ENCODE measurements around the gene TRA2A. TPM values are rescaled to one million over a fixed set of nuclear protein-coding genes. Genes with fewer than 3 reads are reported as not detected.

Gene TRA2A
- total RNA-seq, 1 experiment from 2014 or later, result 112 TPM

- Histone ChIP-seq H3K9me3 (ENCODE audit: insufficient read depth, low read depth) (no peaks in the 10 kb centered on the region), H3K9me2 (ENCODE audit: insufficient read depth) (no peaks in the 10 kb centered on the region), H3K4me1 (replicated peaks; ENCODE audit: insufficient read depth) (peaks cover 53% of the 10 kb centered on the region), H3K4me2 (peak overlapping the region; percentile 99), H4K20me1 (ENCODE audit: insufficient read depth) (peaks cover 10% of the 10 kb centered on the region), H3K4me3 (peak overlapping the region; percentile 73), H3K27ac (peak overlapping the region; percentile 92), H3K36me3 (ENCODE audit: low read depth) (peaks cover 14% of the 10 kb centered on the region; the same call in 1 of the 2 replicates), H2AFZ (peak overlapping the region; percentile 74), H3K79me2 (ENCODE audit: low read depth) (peaks cover 82% of the 10 kb centered on the region), H3F3A (ENCODE audit: insufficient read depth, low read depth) (peaks cover 53% of the 10 kb centered on the region), H3K27me3 (ENCODE audit: insufficient read depth, low read depth) (no peaks in the 10 kb centered on the region)
- POLR2A ChIA-PET (ENCODE audit: unreplicated experiment), result no interaction called here
- CTCF ChIA-PET, result no interaction called here
- intact Hi-C loops (cut with micrococcal nuclease; ENCODE audit: unreplicated experiment), result no loop called here
- BruUV-seq (replicated peaks), result TSS peak; percentile 16
- peak; percentile 63 to 69 for DNase-seq
- no peak for TF ChIP-seq EZH2 (IDR thresholded peaks at IDR 0.05; ENCODE audit: low read depth)
- TF ChIP-seq, protein P1, sequence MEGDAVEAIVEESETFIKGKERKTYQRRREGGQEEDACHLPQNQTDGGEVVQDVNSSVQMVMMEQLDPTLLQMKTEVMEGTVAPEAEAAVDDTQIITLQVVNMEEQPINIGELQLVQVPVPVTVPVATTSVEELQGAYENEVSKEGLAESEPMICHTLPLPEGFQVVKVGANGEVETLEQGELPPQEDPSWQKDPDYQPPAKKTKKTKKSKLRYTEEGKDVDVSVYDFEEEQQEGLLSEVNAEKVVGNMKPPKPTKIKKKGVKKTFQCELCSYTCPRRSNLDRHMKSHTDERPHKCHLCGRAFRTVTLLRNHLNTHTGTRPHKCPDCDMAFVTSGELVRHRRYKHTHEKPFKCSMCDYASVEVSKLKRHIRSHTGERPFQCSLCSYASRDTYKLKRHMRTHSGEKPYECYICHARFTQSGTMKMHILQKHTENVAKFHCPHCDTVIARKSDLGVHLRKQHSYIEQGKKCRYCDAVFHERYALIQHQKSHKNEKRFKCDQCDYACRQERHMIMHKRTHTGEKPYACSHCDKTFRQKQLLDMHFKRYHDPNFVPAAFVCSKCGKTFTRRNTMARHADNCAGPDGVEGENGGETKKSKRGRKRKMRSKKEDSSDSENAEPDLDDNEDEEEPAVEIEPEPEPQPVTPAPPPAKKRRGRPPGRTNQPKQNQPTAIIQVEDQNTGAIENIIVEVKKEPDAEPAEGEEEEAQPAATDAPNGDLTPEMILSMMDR (conservative IDR thresholded peaks at IDR 0.05), result no peak
These were observed 63.8 kb downstream of the TRA2A start for GRCh38 chr7:23467806-23468525.

DNA sequence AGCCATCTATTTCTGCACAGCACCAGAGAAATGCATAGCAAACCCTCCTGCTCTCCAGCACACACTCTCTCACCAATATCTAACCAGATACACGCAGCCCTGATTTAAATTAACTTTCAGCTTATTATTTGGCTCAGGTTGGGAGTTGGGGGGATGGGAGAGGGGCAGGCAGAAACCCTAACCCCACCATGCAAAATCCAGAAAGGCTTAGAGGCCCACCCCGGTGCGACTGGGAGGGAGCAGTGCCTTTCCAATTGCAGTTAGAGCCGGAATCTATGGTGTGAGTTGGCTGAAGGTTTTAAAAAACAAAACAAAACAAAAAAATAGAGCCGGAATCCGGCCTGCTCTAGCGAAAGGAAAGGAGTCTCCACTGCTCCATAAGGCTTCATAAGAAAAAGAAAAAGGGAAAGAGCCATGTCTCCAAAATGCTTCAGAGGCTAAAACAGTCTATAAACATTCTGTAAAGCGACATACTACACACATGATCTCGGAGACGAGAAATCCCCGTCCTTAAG lies 64.4 kb downstream of the TRA2A start:
- TF ChIP-seq, protein P1 (conservative IDR thresholded peaks at IDR 0.05), result no peak
- TF ChIP-seq EZH2 (IDR thresholded peaks at IDR 0.05; ENCODE audit: low read depth), result no peak
- Histone ChIP-seq H3K9me2 (ENCODE audit: insufficient read depth) (no peaks in the 10 kb centered on the region), H4K20me1 (ENCODE audit: insufficient read depth) (peaks cover 16% of the 10 kb centered on the region), H3K9me3 (ENCODE audit: insufficient read depth, low read depth) (no peaks in the 10 kb centered on the region), H3K4me2 (peak overlapping the region; percentile 99), H2AFZ (peak overlapping the region; percentile 74), H3K36me3 (ENCODE audit: low read depth) (peaks cover 19% of the 10 kb centered on the region; the same call in 1 of the 2 replicates), H3K4me1 (replicated peaks; ENCODE audit: insufficient read depth) (peaks cover 52% of the 10 kb centered on the region), H3K79me2 (ENCODE audit: low read depth) (peaks cover 82% of the 10 kb centered on the region), H3K4me3 (peak overlapping the region; percentile 73), H3K27ac (peak overlapping the region; percentile 92), H3K27me3 (ENCODE audit: insufficient read depth, low read depth) (no peaks in the 10 kb centered on the region), H3F3A (ENCODE audit: insufficient read depth, low read depth) (peaks cover 53% of the 10 kb centered on the region)
- intact Hi-C loops (cut with micrococcal nuclease; ENCODE audit: unreplicated experiment), result no loop called here
- BruUV-seq (replicated peaks), result no TSS peak
- CTCF ChIA-PET, result no interaction called here
- POLR2A ChIA-PET (ENCODE audit: unreplicated experiment), result interaction anchor here (0.7 kb wide), 1 partner anchor 1506 kb away, joined by 4 read pairs; no protein-coding TSS in a partner anchor
- no peak for DNase-seq

GRCh38 chr7:23462846-23463245 lies 68.9 kb downstream of the TRA2A start:
- Histone ChIP-seq H3K4me1 (replicated peaks; ENCODE audit: insufficient read depth) (peaks cover 47% of the 10 kb centered on the region), H3K27me3 (ENCODE audit: insufficient read depth, low read depth) (no peaks in the 10 kb centered on the region), H3K4me2 (peak overlapping the region; percentile 99), H3K36me3 (ENCODE audit: low read depth) (peaks cover 54% of the 10 kb centered on the region; the same call in 1 of the 2 replicates), H3K79me2 (ENCODE audit: low read depth) (peaks cover 96% of the 10 kb centered on the region), H3K4me3 (peak overlapping the region; percentile 30; the same call in 1 of the 2 replicates), H3K9me2 (ENCODE audit: insufficient read depth) (no peaks in the 10 kb centered on the region), H4K20me1 (ENCODE audit: insufficient read depth) (peaks cover 39% of the 10 kb centered on the region), H3K27ac (peak overlapping the region; percentile 92; the same call in 1 of the 2 replicates), H3F3A (ENCODE audit: insufficient read depth, low read depth) (peaks cover 34% of the 10 kb centered on the region), H3K9me3 (ENCODE audit: insufficient read depth, low read depth) (no peaks in the 10 kb centered on the region), H2AFZ (no peak overlapping the region)
- CTCF ChIA-PET, result no interaction called here
- DNase-seq, result peak; percentile 17 to 56
- intact Hi-C loops (cut with micrococcal nuclease; ENCODE audit: unreplicated experiment), result no loop called here
- TF ChIP-seq EZH2 (IDR thresholded peaks at IDR 0.05; ENCODE audit: low read depth), result no peak
- TF ChIP-seq, protein P1 (conservative IDR thresholded peaks at IDR 0.05), result peak; percentile 42; the same call in 1 of the 2 replicates
- no TSS peak for BruUV-seq (replicated peaks)
- POLR2A ChIA-PET (ENCODE audit: unreplicated experiment), result interaction anchor here (0.6 to 0.7 kb wide), 2 partner anchors 10 to 46 kb away, joined by 4 to 6 read pairs; no protein-coding TSS in a partner anchor

Measured in PC-9 (cell line).